ENCODE results near the gene VSTM1. TPM values are rescaled to one million over a fixed set of nuclear protein-coding genes. Genes with fewer than 3 reads are reported as not detected.

The VSTM1 gene
- total RNA-seq, 4 donors from 2014 or later, result 0.33 TPM; not detected in 3

GRCh38 chr19:54017261-54017660, 46.4 kb downstream of the VSTM1 start:
- Histone ChIP-seq H3K27me3 (peaks cover 0 to 67% (median 0%) of the 10 kb centered on the region in 4 donors), H3K36me3 (no peaks in the 10 kb centered on the region), H3K9me3 (peaks cover 0 to 6% (median 0%) of the 10 kb centered on the region in 4 donors), H3K4me1 (no peaks in the 10 kb centered on the region), H3K4me3 (no peak overlapping the region), H3K27ac (replicated peaks in 1 of 4) (no peak overlapping the region)
- TF ChIP-seq EP300 (IDR thresholded peaks at IDR 0.05) (no peak), CTCF (IDR thresholded peaks at IDR 0.05) (no peak), POLR2A (IDR thresholded peaks at IDR 0.05; ENCODE audit: low read depth) (no peak), POLR2AphosphoS5 (IDR thresholded peaks at IDR 0.05) (no peak)
- DNase-seq (ENCODE audit: extremely low spot score), result no peak
- intact Hi-C loops (cut with DNase I), result no loop called here
- 88% methylated on average over 4 of the region's 4 CpGs for WGBS

GRCh38 chr19:54014920-54015560, 48.7 kb downstream of the VSTM1 start:
- Histone ChIP-seq H3K4me1 (no peaks in the 10 kb centered on the region), H3K4me3 (no peak overlapping the region), H3K9me3 (peaks cover 0 to 6% (median 0%) of the 10 kb centered on the region in 4 donors), H3K27me3 (peaks cover 0 to 79% (median 0%) of the 10 kb centered on the region in 4 donors), H3K36me3 (no peaks in the 10 kb centered on the region), H3K27ac (replicated peaks in 1 of 4) (no peak overlapping the region)
- DNase-seq (ENCODE audit: extremely low spot score), result no peak
- TF ChIP-seq EP300 (IDR thresholded peaks at IDR 0.05) (no peak), POLR2AphosphoS5 (IDR thresholded peaks at IDR 0.05) (no peak), POLR2A (IDR thresholded peaks at IDR 0.05; ENCODE audit: low read depth) (no peak), CTCF (IDR thresholded peaks at IDR 0.05) (no peak)
- intact Hi-C loops (cut with DNase I), result no loop called here
- 42% methylated on average over 18 of the region's 19 CpGs for WGBS

DNA sequence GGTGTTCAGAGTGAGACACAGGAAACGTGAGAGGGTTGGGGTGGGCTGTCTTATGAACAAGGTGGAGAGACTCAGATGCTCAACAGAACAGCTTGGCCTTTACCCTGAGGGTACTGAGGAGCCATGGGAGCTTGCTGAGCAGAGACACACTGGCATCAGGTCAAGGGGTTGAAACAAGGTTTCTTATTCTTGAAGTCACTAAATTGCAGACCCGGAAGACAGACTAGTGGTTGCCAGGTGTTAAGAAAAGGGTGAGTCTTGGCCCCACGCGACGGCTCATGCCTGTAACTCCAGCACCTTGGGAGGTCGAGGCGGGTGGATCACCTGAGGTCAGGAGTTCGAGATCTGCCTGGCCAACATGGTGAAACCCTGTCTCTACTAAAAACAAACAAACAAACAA, 49.8 kb downstream of the VSTM1 start:
- peaks cover 0 to 87% (median 0%) of the 10 kb centered on the region in 4 donors for H3K27me3 ChIP-seq
- no peak for TF ChIP-seq POLR2A (IDR thresholded peaks at IDR 0.05; ENCODE audit: low read depth)
- no peak for TF ChIP-seq EP300 (IDR thresholded peaks at IDR 0.05)
- no peak for TF ChIP-seq POLR2AphosphoS5 (IDR thresholded peaks at IDR 0.05)
- TF ChIP-seq CTCF (IDR thresholded peaks at IDR 0.05), result no peak
- no peaks in the 10 kb centered on the region for H3K4me1 ChIP-seq
- WGBS, result 77% methylated on average over 8 of the region's 8 CpGs
- H3K36me3 ChIP-seq, result no peaks in the 10 kb centered on the region
- H3K4me3 ChIP-seq, result no peak overlapping the region
- H3K27ac ChIP-seq (replicated peaks in 1 of 4), result no peak overlapping the region
- H3K9me3 ChIP-seq, result peaks cover 0 to 6% (median 0%) of the 10 kb centered on the region in 4 donors
- DNase-seq (ENCODE audit: extremely low spot score), result no peak
- intact Hi-C loops (cut with DNase I), result no loop called here

DNA sequence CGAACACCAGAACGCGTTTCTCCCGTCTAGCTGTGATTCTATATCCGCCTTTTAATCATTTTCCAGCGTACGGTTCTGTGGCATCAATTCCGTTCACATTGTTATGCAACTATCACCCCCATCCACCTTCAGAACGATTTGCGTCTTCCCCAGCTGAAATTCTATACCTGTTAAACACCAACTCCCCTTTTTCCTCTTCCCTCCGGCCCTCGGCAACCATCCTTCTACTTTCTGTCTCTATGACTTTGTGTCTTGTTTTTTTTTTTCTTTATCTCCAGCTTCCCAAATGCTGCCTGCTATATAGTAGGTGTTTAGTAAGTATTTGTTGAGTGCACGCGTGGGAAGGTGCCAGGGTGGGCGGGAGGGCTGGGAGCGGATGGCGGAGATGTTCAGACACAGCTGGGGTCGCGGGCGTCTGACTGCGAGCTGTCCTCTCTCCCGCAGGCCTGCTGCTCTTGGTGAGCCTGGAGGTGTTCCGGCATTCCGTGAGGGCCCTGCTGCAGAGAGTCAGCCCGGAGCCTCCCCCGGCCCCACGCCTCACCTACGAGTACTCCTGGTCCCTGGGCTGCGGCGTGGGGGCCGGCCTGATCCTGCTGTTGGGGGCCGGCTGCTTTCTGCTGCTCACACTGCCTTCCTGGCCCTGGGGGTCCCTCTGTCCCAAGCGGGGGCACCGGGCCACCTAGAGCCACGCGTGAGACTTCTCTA, 52.0 kb downstream of the VSTM1 start:
- WGBS, result 24% methylated on average over 33 of the region's 36 CpGs
- no peak for DNase-seq (ENCODE audit: extremely low spot score)

More for the DNA sequence above, 52.0 kb downstream of the VSTM1 start:
- H3K4me1 ChIP-seq, result no peaks in the 10 kb centered on the region
- no peaks in the 10 kb centered on the region for H3K36me3 ChIP-seq
- no peaks in the 10 kb centered on the region for H3K9me3 ChIP-seq
- TF ChIP-seq EP300 (IDR thresholded peaks at IDR 0.05), result no peak
- TF ChIP-seq CTCF (IDR thresholded peaks at IDR 0.05), result no peak
- TF ChIP-seq POLR2A (IDR thresholded peaks at IDR 0.05; ENCODE audit: low read depth), result no peak
- H3K4me3 ChIP-seq, result no peak overlapping the region
- H3K27ac ChIP-seq (replicated peaks in 1 of 4), result no peak overlapping the region
- H3K27me3 ChIP-seq, result peaks cover 0 to 96% (median 0%) of the 10 kb centered on the region in 4 donors
- intact Hi-C loops (cut with DNase I), result no loop called here

Measured in esophagus muscularis mucosa (tissue), 4 donors.